C4-2B (cell line): ENCODE data around the gene PDXK.
A peak's percentile ranks its signal among the peaks of the same experiment; 100 is the strongest.

Source experiments
- ZFX ChIP-seq: fragments of 450-650 bp; IDR thresholded peaks from 2 replicates; pipeline ENCODE4 v1.6.1; 2017
- TF ChIP-seq, protein P1 (sequence below): fragments of 450-650 bp; conservative IDR thresholded peaks from 2 replicates; pipeline ENCODE4 v1.5.1; 2017; ENCODE audit warnings: mild to moderate bottlenecking

DNA sequence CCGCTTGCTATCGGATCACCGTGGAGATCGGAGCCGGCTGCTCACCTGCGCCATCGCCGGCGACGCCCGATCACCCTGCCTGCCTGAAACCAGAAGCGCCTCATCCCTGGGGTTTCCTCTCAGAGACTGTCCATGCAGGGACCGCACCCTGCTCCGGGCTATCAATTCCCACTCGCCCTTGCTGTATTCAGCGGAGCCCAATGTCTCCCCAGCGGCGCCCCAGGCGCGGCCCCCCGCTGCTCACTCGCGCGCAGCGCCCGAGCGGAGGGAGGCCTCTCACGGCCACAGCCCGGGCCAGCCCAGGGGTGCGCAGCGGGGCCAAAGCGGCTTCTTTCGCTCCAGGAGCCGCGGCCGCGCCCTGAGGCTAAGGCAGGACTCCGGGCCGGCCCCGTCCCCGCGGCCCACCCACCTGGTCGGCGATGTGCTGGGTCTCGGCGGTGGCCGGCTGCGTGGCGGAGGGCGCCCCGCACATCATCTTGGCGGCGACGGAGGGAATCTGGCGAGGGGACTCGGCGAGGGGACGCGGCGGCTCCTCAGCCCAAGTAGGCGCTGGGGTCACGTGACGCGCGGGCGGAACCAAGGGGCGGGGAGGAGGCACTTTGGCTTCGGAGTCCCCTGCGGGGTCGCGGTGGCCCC is 57.0 kb downstream of the PDXK start, which contains the start of gene CSTB:
- TF ChIP-seq, protein P1, sequence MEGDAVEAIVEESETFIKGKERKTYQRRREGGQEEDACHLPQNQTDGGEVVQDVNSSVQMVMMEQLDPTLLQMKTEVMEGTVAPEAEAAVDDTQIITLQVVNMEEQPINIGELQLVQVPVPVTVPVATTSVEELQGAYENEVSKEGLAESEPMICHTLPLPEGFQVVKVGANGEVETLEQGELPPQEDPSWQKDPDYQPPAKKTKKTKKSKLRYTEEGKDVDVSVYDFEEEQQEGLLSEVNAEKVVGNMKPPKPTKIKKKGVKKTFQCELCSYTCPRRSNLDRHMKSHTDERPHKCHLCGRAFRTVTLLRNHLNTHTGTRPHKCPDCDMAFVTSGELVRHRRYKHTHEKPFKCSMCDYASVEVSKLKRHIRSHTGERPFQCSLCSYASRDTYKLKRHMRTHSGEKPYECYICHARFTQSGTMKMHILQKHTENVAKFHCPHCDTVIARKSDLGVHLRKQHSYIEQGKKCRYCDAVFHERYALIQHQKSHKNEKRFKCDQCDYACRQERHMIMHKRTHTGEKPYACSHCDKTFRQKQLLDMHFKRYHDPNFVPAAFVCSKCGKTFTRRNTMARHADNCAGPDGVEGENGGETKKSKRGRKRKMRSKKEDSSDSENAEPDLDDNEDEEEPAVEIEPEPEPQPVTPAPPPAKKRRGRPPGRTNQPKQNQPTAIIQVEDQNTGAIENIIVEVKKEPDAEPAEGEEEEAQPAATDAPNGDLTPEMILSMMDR, result no peak
- peak; percentile 79; the same call in 1 of the 2 replicates for TF ChIP-seq ZFX
